Stimulated activated naive CD8-positive, alpha-beta T cell treated with anti-CD3 and anti-CD28 coated beads, Interleukin-15, amount 100 ng/mL, for 72 hours (primary cell): Measurements from ENCODE around the gene THAP3.
"Not testable (repeated sequence)": the region's sequence is repeated elsewhere in the genome, so short reads cannot be mapped to it uniquely, and the experiment has no call there.

Experiments used
- ATAC-seq: fragments of 150-1000 bp; cut with Tn5 transposase; 2 replicates; pipeline ENCODE4 v1.10.0; 2021; ENCODE audit warnings: mild to moderate bottlenecking, moderate library complexity
- DNase-seq, 2 donors: peaks; one replicate each; pipeline ENCODE4 v3.0.0; 2021 to 2022
- H3K27ac Mint-ChIP-seq, 2 donors: one replicate each; pipeline ENCODE4 v1.8.0; 2022; ENCODE audit warnings: mild to moderate bottlenecking in 2 of 2, mixed read lengths in 2 of 2, moderate library complexity in 2 of 2
- H3K27me3 Mint-ChIP-seq: one replicate; pipeline ENCODE4 v1.8.0; 2022; ENCODE audit warnings: mixed read lengths
- H3K4me1 Mint-ChIP-seq: one replicate; pipeline ENCODE4 v1.8.0; 2022; ENCODE audit warnings: mild to moderate bottlenecking, mixed read lengths
- H3K4me3 Mint-ChIP-seq, 2 donors: one replicate each; pipeline ENCODE4 v1.8.0; 2022; ENCODE audit warnings: mild to moderate bottlenecking in 2 of 2, mixed read lengths in 2 of 2, moderate library complexity in 1 of 2
- H3K9me3 Mint-ChIP-seq, 2 donors: one replicate each; pipeline ENCODE4 v1.8.0; 2022; ENCODE audit warnings: mixed read lengths in 2 of 2

THAP3 gene

GRCh38 chr1:6599141-6599975, 25.3 kb upstream of the THAP3 start:
- Mint-ChIP-seq H3K4me3 (peak overlapping the region; percentile 94 to 95), H3K27me3 (no peaks in the 10 kb centered on the region), H3K4me1 (peaks cover 74% of the 10 kb centered on the region), H3K9me3 (no peaks in the 10 kb centered on the region), H3K27ac (peak overlapping the region; percentile 82 to 88)
- peak; percentile 45 to 61 for DNase-seq
- no peak for ATAC-seq

GRCh38 chr1:6599991-6600390, 24.7 kb upstream of the THAP3 start:
- not testable (repeated sequence) for DNase-seq, ATAC-seq, H3K9me3 Mint-ChIP-seq, H3K27me3 Mint-ChIP-seq
- Mint-ChIP-seq H3K4me1 (peaks cover 72% of the 10 kb centered on the region), H3K27ac (peak overlapping the region; percentile 95), H3K4me3 (peak overlapping the region; percentile 94 to 95)

GRCh38 chr1:6600410-6601048, 24.1 kb upstream of the THAP3 start:
- DNase-seq (no peak), ATAC-seq (no peak)
- Mint-ChIP-seq H3K27me3 (no peaks in the 10 kb centered on the region), H3K9me3 (no peaks in the 10 kb centered on the region), H3K4me3 (peak overlapping the region; percentile 94 to 95), H3K27ac (peak overlapping the region; percentile 95), H3K4me1 (peaks cover 67% of the 10 kb centered on the region)

GRCh38 chr1:6601049-6601922, 23.4 kb upstream of the THAP3 start:
- peak overlapping the region; percentile 95 for H3K27ac Mint-ChIP-seq
- DNase-seq, result peak; percentile 76 to 89
- no peaks in the 10 kb centered on the region for H3K27me3 Mint-ChIP-seq
- ATAC-seq, result peak; percentile 81
- peaks cover 59% of the 10 kb centered on the region for H3K4me1 Mint-ChIP-seq
- no peaks in the 10 kb centered on the region for H3K9me3 Mint-ChIP-seq
- peak overlapping the region; percentile 94 to 95 for H3K4me3 Mint-ChIP-seq

- DNase-seq, result peak in 1 of 2 donors; percentile 56
- H3K27ac Mint-ChIP-seq, result peak overlapping the region; percentile 95
- H3K9me3 Mint-ChIP-seq, result no peaks in the 10 kb centered on the region
- no peaks in the 10 kb centered on the region for H3K27me3 Mint-ChIP-seq
- H3K4me1 Mint-ChIP-seq, result peaks cover 54% of the 10 kb centered on the region
- ATAC-seq, result peak; percentile 47
- H3K4me3 Mint-ChIP-seq, result peak overlapping the region; percentile 94 to 95
Observed at GRCh38 chr1:6601923-6602668, 22.6 kb upstream of the THAP3 start.

- ATAC-seq, result peak; percentile 68
- Mint-ChIP-seq H3K4me1 (peaks cover 47% of the 10 kb centered on the region), H3K4me3 (peak within 1 kb of the TSS; percentile 94 to 95), H3K27ac (peak within 1 kb of the TSS; percentile 96 to 97), H3K27me3 (no peaks in the 10 kb centered on the region), H3K9me3 (no peaks in the 10 kb centered on the region)
- DNase-seq, result peak; percentile 91
Observed at GRCh38 chr1:6602669-6603237, 21.9 kb upstream of the THAP3 start, which contains the start of gene KLHL21. Gene KLHL21 (minus strand): TSS chr1:6602869. CDS start chr1:6602817, 52 bp downstream.

GRCh38 chr1:6603238-6603914, 21.3 kb upstream of the THAP3 start:
- Mint-ChIP-seq H3K4me1 (peaks cover 41% of the 10 kb centered on the region), H3K9me3 (no peaks in the 10 kb centered on the region), H3K27me3 (no peaks in the 10 kb centered on the region), H3K27ac (peak overlapping the region; percentile 96 to 97), H3K4me3 (peak overlapping the region; percentile 83 to 85)
- peak; percentile 69 to 81 for DNase-seq
- ATAC-seq, result peak; percentile 52

- Mint-ChIP-seq H3K27me3 (no peaks in the 10 kb centered on the region), H3K9me3 (no peaks in the 10 kb centered on the region), H3K27ac (peak overlapping the region; percentile 96 to 97), H3K4me1 (peaks cover 34% of the 10 kb centered on the region), H3K4me3 (peak overlapping the region; percentile 83 to 85)
- DNase-seq (no peak), ATAC-seq (no peak)
Observed at GRCh38 chr1:6603915-6604558, 20.6 kb upstream of the THAP3 start.

- peak in 1 of 2 donors; percentile 31 for DNase-seq
- Mint-ChIP-seq H3K4me1 (peaks cover 28% of the 10 kb centered on the region), H3K4me3 (peak overlapping the region; percentile 97), H3K27me3 (no peaks in the 10 kb centered on the region), H3K9me3 (no peaks in the 10 kb centered on the region), H3K27ac (peak overlapping the region; percentile 38 to 88)
- ATAC-seq, result peak; percentile 60
Observed at GRCh38 chr1:6612641-6613360, 11.9 kb upstream of the THAP3 start.

- peak; percentile 96 for ATAC-seq
- Mint-ChIP-seq H3K4me3 (peak within 1 kb of the TSS; percentile 97), H3K27ac (peak within 1 kb of the TSS; percentile 38 to 88), H3K9me3 (no peaks in the 10 kb centered on the region), H3K4me1 (peaks cover 28% of the 10 kb centered on the region), H3K27me3 (no peaks in the 10 kb centered on the region)
- peak; percentile 100 for DNase-seq
Observed at GRCh38 chr1:6613361-6614018, 11.2 kb upstream of the THAP3 start, which contains the start of gene PHF13. Gene PHF13 (plus strand): TSS chr1:6613731. CDS start chr1:6614067, 336 bp downstream.

- Mint-ChIP-seq H3K4me1 (peaks cover 28% of the 10 kb centered on the region), H3K9me3 (no peaks in the 10 kb centered on the region), H3K27me3 (no peaks in the 10 kb centered on the region), H3K4me3 (peak overlapping the region; percentile 76 to 80), H3K27ac (no peak overlapping the region)
- peak; percentile 39 to 53 for DNase-seq
- ATAC-seq, result peak; percentile 11
Observed at GRCh38 chr1:6614019-6614928, 10.4 kb upstream of the THAP3 start.
